SJCRH30 (cell line): ENCODE results near the gene PIP4K2A. TPM values are rescaled to one million over a fixed set of nuclear protein-coding genes. Genes with fewer than 3 reads are reported as not detected.

Source experiments
- DNase-seq, 2 experiments: peaks; one replicate each; pipeline ENCODE4 v3.0.0-alpha.2; 2015 to 2020
- H3K27ac ChIP-seq: fragments of 250-450 bp; sonication (Bioruptor Pico); 2 replicates; pipeline ENCODE4 v1.5.1; 2020; ENCODE audit warnings: mild to moderate bottlenecking, moderate library complexity
- H3K27me3 ChIP-seq: fragments of 250-450 bp; sonication (Bioruptor Pico); 2 replicates; pipeline ENCODE4 v1.5.1; 2020; ENCODE audit warnings: mild to moderate bottlenecking, moderate library complexity
- H3K36me3 ChIP-seq: fragments of 250-450 bp; sonication (Bioruptor Pico); 2 replicates; pipeline ENCODE4 v1.5.1; 2020; ENCODE audit warnings: mild to moderate bottlenecking, moderate library complexity
- H3K4me1 ChIP-seq: fragments of 250-450 bp; sonication (Bioruptor Pico); 2 replicates; pipeline ENCODE4 v1.5.1; 2020; ENCODE audit warnings: mild to moderate bottlenecking, moderate library complexity
- H3K4me3 ChIP-seq: fragments of 250-450 bp; sonication (Bioruptor Pico); 2 replicates; pipeline ENCODE4 v1.5.1; 2020; ENCODE audit warnings: mild to moderate bottlenecking, moderate library complexity
- H3K9me3 ChIP-seq: fragments of 250-450 bp; sonication (Bioruptor Pico); replicated peaks from 2 replicates; pipeline ENCODE4 v1.5.1; 2020; ENCODE audit warnings: mild to moderate bottlenecking, moderate library complexity
- total RNA-seq: library from RNA; depleted of rRNA; stranded (reverse); fragments of >200 nt; shearing (Covaris generic); gene quantifications from 2 replicates; pipeline ENCODE4 v1.2.3, GENCODE V29; 2014

The PIP4K2A gene
- total RNA-seq, 1 experiment from 2014 or later = 27.9 TPM

DNA sequence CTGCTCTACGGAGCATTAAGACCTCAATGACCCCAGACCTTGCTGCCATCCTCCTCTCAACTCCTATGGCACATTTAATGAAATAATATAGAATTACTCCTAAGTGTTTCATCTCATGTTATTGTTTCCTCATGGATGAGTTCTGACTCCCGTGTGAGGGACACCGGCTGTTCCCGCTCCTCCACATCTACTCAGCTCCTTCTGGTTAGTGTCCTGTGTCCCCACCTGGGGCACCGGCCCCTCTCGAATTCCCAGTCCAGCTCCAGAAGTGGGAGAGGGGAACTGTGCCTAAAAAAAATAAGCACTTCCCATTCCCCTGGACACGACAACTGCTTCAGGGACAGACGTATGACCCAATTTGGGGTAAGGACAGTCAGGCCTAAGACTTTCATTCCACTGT lies 58.3 kb downstream of the PIP4K2A start:
- DNase-seq = no peak
- H3K9me3 ChIP-seq = no peaks in the 10 kb centered on the region
- no peaks in the 10 kb centered on the region for H3K36me3 ChIP-seq
- H3K27me3 ChIP-seq = no peaks in the 10 kb centered on the region
- no peak overlapping the region for H3K4me3 ChIP-seq
- H3K27ac ChIP-seq = no peak overlapping the region
- no peaks in the 10 kb centered on the region; the same call in 1 of the 2 replicates for H3K4me1 ChIP-seq

DNA sequence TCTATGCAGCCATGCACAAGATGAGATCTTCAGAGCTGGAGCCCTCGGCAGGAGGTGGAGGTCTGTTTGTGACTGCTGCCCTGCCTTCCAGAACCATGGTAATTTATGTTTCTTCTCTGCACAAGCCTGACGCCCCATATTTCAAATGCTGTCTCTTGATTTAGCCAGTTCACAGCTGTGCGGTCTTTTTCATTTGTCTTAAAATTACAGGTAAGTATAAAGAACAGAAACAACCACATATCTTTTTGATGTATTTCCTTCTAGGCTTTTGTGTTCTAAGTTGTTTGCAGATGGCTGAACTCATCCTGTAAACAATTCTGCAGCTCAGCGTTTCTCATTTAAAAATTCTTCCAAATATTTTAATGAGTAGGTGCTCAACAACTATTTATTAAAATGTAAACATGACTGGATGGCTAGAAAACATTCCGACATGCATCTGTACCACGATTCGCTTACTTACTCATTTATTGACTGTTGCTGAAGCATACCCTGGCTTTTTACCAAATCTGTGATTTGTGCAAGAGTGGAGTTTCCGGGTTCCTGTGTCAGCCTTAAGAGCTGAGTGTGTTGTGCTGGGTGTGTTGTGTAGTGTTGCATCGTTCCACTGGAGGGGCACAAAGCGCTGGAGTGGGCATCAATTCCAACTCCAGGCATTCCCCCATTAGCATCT lies 58.9 kb downstream of the PIP4K2A start:
- no peak overlapping the region for H3K27ac ChIP-seq
- no peak overlapping the region for H3K4me3 ChIP-seq
- H3K27me3 ChIP-seq = no peaks in the 10 kb centered on the region
- H3K36me3 ChIP-seq = no peaks in the 10 kb centered on the region
- H3K9me3 ChIP-seq = no peaks in the 10 kb centered on the region
- no peaks in the 10 kb centered on the region; the same call in 1 of the 2 replicates for H3K4me1 ChIP-seq
- DNase-seq = no peak

DNA sequence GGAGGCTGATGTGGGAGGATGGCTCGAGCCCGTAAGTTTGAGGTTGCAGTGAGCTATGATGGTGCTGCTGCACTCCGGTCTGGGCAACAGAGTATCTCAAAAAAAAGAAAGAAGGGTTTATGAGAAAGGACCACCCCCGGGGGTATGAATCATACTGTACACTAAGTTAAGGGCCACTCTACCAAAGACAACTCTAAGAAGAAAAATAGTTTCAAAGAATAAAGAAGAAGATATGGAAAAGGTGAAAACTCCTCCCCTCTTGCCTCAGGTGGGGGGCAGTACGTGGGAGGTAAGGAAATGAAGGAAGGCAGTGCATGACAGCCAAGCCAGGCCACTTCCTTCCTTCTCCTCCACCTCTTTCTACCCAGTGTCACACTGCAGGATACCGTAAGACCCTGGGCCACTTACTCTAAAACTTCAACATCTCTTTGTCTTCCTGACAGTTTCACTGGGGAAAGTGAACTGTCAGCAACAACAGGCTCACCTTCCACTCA lies 61.3 kb downstream of the PIP4K2A start:
- no peak overlapping the region for H3K4me3 ChIP-seq
- no peaks in the 10 kb centered on the region for H3K9me3 ChIP-seq
- H3K27ac ChIP-seq = no peak overlapping the region
- 0 out of 2 replicates have a peak, but pooled peaks cover 6% of the 10 kb centered on the region for H3K4me1 ChIP-seq
- H3K27me3 ChIP-seq = no peaks in the 10 kb centered on the region
- no peak for DNase-seq
- no peaks in the 10 kb centered on the region for H3K36me3 ChIP-seq

DNA sequence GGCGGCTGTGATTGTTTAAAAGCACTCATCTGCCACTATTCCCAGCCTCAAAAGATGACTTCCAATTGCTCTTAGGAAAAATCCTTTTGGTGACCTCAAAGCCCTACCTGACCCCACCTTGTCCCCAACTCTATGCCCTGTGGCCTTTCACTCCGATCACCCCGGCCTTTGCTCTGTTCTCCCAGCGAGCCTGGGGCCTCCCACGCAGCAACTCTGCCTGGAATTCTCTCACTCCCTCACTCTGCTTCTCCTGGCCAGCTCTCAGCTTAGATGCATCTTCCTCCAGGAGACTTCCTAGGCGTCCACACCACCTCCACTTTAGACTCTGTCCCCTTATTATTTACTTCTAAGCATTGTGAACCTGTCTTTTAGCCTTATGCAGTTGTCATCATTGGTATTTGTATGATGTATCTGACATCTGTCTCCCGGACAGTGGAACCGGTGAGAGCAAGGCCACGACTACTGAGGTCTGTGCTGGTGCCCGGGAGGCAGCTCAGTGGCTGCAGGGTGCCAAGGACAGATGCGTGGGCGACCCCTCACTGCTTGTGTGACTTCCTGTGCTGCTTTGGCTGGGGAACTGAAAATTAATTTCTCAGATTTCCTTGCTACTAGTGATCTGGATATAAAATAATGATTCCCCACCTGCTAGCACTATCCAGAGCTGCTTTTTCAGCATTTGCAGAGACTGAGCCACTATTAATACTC lies 63.0 kb downstream of the PIP4K2A start:
- H3K27ac ChIP-seq = no peak overlapping the region
- no peaks in the 10 kb centered on the region for H3K36me3 ChIP-seq
- H3K4me3 ChIP-seq = no peak overlapping the region
- H3K27me3 ChIP-seq = no peaks in the 10 kb centered on the region
- H3K9me3 ChIP-seq = no peaks in the 10 kb centered on the region
- no peak for DNase-seq
- 0 out of 2 replicates have a peak, but pooled peaks cover 6% of the 10 kb centered on the region for H3K4me1 ChIP-seq

DNA sequence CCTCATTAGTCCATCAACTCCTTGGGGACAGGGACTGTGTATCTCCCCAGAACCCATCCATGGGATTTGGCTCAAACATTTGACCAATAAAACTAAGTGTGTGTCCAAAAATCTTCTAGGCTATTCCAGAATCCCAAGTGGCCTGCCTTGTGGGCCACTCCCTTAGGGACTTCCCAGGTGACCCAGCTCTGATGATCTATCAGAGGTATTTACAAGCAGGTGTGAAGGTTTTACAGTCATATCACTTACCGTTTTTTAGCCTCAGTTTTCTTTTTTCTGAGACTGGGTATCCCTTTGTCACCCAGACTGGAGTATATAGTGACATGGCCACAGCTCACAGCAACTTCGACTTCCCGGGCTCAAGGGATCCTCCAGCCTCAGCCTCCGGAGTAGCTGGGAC lies 64.4 kb downstream of the PIP4K2A start:
- DNase-seq = no peak
- Histone ChIP-seq H3K9me3 (no peaks in the 10 kb centered on the region), H3K4me3 (no peak overlapping the region), H3K27ac (no peak overlapping the region), H3K36me3 (no peaks in the 10 kb centered on the region), H3K4me1 (0 out of 2 replicates have a peak, but pooled peaks cover 6% of the 10 kb centered on the region), H3K27me3 (no peaks in the 10 kb centered on the region)

DNA sequence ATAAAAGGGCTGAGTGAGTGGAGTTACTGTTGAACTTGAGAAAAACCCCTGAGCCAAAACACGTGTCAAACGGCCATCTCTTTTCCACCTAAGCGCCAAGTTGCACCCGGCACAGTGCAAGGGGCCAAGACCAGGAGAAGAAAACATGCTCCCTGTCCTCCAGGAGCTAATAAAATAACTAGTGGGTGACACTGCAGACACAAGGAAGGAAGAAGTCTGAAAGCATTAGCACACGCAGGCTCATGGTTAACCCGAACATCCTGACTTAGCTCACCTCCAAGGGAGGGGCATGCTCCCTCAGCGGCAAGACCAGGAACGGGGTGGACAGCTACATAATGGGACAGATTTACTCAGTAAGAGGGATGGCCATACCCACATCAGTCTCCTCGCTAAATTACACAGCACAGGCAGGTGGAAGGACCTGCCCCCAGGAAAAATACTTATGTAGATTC lies 65.0 kb downstream of the PIP4K2A start:
- no peaks in the 10 kb centered on the region for H3K27me3 ChIP-seq
- H3K4me1 ChIP-seq = 0 out of 2 replicates have a peak, but pooled peaks cover 6% of the 10 kb centered on the region
- H3K9me3 ChIP-seq = no peaks in the 10 kb centered on the region
- no peak for DNase-seq
- no peak overlapping the region for H3K4me3 ChIP-seq
- no peaks in the 10 kb centered on the region for H3K36me3 ChIP-seq
- H3K27ac ChIP-seq = no peak overlapping the region

DNA sequence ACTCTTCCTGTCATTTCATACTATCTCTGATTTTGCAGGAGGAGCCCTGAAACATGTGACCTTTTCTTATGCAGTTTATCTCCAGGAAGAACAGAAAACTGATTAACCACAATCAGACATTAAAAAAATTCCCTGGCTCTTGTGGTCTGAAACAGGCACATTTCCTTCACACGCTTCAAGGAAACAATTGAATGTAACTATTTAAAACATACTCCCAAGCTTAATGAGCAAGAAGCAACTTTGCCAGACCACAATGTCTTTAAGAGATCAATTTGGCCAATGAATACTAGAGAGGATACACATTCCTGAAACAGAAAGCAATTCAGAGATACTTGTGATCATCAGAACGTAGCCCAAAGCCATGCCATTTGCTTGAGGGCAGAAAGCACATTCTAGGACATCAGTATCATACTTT lies 65.8 kb downstream of the PIP4K2A start:
- Histone ChIP-seq H3K4me1 (0 out of 2 replicates have a peak, but pooled peaks cover 6% of the 10 kb centered on the region), H3K4me3 (no peak overlapping the region), H3K9me3 (no peaks in the 10 kb centered on the region), H3K36me3 (no peaks in the 10 kb centered on the region), H3K27me3 (no peaks in the 10 kb centered on the region), H3K27ac (no peak overlapping the region)
- DNase-seq = no peak

DNA sequence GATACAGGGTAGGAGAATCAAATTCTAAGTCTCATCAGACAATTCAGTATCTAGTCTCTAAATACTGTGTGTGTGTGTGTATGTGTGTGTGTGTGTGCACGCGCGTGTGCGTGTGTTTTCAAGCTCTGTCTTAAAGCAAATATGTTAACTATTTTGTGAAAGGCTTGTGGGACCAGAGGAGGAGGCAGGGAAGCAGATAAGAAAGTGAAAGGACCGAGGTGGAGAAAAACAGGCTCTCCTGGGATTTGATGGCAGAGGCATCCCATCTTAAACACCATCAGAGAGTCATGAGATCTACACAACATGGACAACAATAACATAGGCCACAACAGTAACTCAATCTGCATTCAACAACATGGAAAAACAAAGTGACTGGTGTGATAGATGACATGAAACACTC lies 67.1 kb downstream of the PIP4K2A start:
- Histone ChIP-seq H3K36me3 (no peaks in the 10 kb centered on the region), H3K27ac (no peak overlapping the region), H3K27me3 (no peaks in the 10 kb centered on the region), H3K9me3 (no peaks in the 10 kb centered on the region), H3K4me3 (no peak overlapping the region), H3K4me1 (0 out of 2 replicates have a peak, but pooled peaks cover 6% of the 10 kb centered on the region)
- DNase-seq = no peak

DNA sequence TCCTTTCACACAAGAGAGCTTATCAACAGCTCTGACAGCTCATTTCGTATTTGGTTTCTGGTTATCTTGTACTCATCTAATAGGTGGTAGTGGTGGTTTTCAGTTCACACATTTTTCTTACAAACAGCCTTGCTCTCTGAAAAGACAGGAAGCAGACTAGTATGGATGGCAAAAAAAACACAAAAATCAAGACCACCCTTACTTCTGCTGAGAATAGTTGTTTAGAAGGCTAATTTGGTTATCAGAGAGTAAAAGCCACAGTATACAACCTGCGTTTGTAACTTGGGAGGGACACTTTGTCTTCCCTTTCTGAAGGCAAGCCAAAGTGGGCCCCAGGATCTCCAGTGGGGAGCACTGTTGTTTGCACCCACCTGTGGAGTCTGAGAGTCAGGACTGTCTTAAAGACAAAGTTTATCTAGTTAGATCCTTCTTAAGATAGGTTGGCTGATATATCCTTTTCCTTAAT lies 68.0 kb downstream of the PIP4K2A start:
- no peak for DNase-seq
- Histone ChIP-seq H3K27me3 (no peaks in the 10 kb centered on the region), H3K27ac (no peak overlapping the region), H3K4me3 (no peak overlapping the region), H3K9me3 (no peaks in the 10 kb centered on the region), H3K4me1 (0 out of 2 replicates have a peak, but pooled peaks cover 6% of the 10 kb centered on the region), H3K36me3 (no peaks in the 10 kb centered on the region)

DNA sequence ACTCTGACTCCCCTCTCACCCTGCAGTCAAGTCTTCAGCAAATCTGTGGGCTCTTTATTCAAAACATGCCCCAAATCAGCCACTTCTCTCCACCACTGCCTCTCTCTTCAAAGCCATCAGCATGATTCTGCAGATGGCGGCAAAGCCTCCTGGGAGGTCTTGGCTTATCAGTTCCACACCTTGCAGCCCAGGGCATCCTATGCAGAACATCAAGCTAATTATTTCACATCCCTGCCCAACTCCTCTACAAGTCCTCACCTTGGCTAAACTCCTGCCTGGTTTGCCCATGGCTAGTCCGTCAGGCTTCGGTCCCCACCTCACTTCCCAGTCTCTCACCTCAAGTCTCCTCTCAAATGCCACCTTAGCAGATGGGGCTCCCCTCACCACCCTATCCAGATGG lies 70.2 kb downstream of the PIP4K2A start:
- no peaks in the 10 kb centered on the region for H3K36me3 ChIP-seq
- no peak for DNase-seq

DNA sequence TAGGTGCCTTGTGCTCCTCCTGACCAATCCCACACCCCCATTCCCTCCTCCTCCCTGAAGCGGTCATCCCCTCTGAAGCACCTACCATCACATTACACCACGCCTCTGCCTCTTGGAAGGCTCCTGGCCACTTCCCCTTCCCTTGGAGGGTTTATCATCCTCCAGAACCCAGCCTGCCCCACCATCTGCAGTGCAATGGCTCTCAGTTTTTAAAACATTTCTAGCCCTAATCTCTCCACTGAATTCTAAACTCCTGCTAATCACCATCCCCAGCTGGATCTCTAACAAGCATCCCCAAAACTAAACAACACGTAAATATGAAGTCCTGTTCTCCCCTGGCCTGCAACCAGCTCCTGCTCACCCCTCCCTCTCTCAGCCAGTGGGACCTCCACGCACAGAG lies 70.6 kb downstream of the PIP4K2A start:
- Histone ChIP-seq H3K4me1 (0 out of 2 replicates have a peak, but pooled peaks cover 5% of the 10 kb centered on the region), H3K9me3 (no peaks in the 10 kb centered on the region), H3K4me3 (no peak overlapping the region), H3K27me3 (no peaks in the 10 kb centered on the region), H3K36me3 (no peaks in the 10 kb centered on the region), H3K27ac (no peak overlapping the region)
- DNase-seq = no peak

More for the DNA sequence above, 70.2 kb downstream of the PIP4K2A start:
- Histone ChIP-seq H3K4me1 (0 out of 2 replicates have a peak, but pooled peaks cover 6% of the 10 kb centered on the region), H3K27me3 (no peaks in the 10 kb centered on the region), H3K4me3 (no peak overlapping the region), H3K9me3 (no peaks in the 10 kb centered on the region), H3K27ac (no peak overlapping the region)

DNA sequence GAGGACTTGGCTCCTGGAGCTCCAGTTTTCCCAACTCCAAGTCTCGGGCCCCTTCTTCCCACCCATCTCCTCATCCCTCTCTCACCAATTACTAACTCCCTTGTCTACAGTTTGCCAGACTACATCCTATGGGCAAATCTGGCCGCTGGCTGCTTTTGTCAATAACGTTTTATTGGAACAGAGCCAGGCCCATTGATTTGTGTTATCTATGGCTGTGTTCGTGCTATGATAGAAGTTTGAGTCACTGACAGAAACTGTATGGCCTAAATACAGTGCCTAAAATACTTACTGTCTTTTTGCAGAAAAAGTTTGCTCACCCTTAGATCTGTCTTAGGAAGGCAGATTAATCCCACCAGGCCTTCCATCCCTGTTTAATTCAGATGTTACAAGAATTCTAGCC lies 71.3 kb downstream of the PIP4K2A start:
- Histone ChIP-seq H3K4me3 (no peak overlapping the region), H3K27ac (no peak overlapping the region), H3K4me1 (no peaks in the 10 kb centered on the region), H3K27me3 (no peaks in the 10 kb centered on the region), H3K36me3 (no peaks in the 10 kb centered on the region), H3K9me3 (no peaks in the 10 kb centered on the region)
- DNase-seq = no peak

DNA sequence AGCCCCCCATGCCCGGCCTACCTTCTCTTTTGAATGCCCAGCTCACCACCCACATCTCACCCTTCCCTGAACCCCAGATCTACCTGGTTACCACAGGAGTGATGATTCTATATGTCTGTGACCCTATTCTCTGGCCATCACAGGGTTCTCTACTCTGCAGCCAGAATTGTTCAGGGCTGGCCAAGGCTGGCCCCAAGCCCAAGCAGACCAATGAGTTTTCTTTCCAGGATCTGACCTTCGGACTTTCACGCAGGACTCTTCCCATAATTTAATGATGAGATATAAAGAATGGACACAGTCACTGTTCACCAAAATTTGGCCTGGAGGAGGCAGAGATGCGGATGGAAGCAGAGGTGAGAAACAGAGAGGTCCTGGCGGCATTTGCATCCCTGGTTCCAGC lies 72.6 kb downstream of the PIP4K2A start:
- no peak overlapping the region for H3K4me3 ChIP-seq
- DNase-seq = no peak
- no peak overlapping the region for H3K27ac ChIP-seq
- H3K36me3 ChIP-seq = no peaks in the 10 kb centered on the region
- H3K4me1 ChIP-seq = no peaks in the 10 kb centered on the region
- H3K9me3 ChIP-seq = no peaks in the 10 kb centered on the region
- no peaks in the 10 kb centered on the region for H3K27me3 ChIP-seq

DNA sequence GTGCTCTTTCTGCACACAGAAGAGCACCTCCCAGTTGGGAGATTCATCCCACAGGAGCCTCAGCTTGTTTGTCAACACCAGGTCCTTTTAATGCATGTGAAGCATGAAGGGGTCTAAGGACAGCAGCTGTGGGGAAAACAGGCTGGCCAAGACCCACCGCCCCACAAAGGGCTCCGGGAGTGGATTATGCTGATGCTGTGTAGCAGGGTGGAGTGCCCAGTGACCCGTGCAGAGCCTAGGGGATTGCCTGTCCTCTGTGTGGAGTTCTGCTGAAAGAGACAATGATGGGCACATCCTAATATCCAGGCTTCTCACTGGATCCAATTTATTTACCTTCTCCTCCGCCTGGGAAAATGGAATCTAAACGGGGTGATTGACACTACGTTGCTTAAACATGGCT lies 74.0 kb downstream of the PIP4K2A start:
- H3K4me1 ChIP-seq = no peaks in the 10 kb centered on the region
- H3K9me3 ChIP-seq = no peaks in the 10 kb centered on the region
- no peak overlapping the region for H3K4me3 ChIP-seq
- no peaks in the 10 kb centered on the region for H3K27me3 ChIP-seq
- H3K36me3 ChIP-seq = no peaks in the 10 kb centered on the region
- H3K27ac ChIP-seq = no peak overlapping the region
- DNase-seq = no peak

DNA sequence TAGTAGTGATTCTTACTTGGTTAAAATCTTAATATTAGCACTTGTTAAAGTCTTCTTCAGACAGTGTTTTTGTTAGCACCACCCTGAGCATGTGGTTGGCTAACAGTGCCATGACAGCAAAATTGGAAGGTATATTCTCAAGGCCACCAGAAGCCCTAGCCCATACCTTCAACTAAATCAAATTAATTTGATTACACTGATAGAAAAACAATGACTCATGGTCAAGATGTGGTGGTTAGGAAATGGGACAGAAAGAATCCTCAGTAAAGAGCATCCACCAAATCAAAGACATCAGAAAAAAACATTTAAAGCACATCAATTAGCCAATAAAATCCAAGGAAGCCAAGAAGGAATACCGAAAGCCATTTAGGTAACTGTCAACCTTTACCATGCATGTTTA lies 75.5 kb downstream of the PIP4K2A start:
- H3K4me1 ChIP-seq = no peaks in the 10 kb centered on the region
- H3K36me3 ChIP-seq = no peaks in the 10 kb centered on the region
- H3K4me3 ChIP-seq = no peak overlapping the region
- no peak overlapping the region for H3K27ac ChIP-seq
- H3K27me3 ChIP-seq = no peaks in the 10 kb centered on the region
- no peaks in the 10 kb centered on the region for H3K9me3 ChIP-seq
- DNase-seq = no peak
